ENCODE measurements around the gene RIN3.

GRCh38 chr14:92647797-92648279 is 134.3 kb downstream of the RIN3 start:
- TF ChIP-seq POLR2A (IDR thresholded peaks at IDR 0.05) (no peak), CTCF (IDR thresholded peaks at IDR 0.05) (no peak)

Data from adrenal gland (tissue), 5 donors.